Stimulated activated CD8-positive, alpha-beta memory T cell treated with anti-CD3 and anti-CD28 coated beads, Interleukin-12 subunit alpha, Interleukin-12 subunit beta, amount 100 ng/mL, for 24 hours (primary cell): ENCODE data around the gene RPL18A.
"Not testable (repeated sequence)": the region's sequence is repeated elsewhere in the genome, so short reads cannot be mapped to it uniquely, and the experiment has no call there.

Experiments used
- DNase-seq: peaks from one replicate; pipeline ENCODE4 v3.0.0-alpha.2; 2020; ENCODE audit errors: extremely low read depth

The RPL18A gene

DNA sequence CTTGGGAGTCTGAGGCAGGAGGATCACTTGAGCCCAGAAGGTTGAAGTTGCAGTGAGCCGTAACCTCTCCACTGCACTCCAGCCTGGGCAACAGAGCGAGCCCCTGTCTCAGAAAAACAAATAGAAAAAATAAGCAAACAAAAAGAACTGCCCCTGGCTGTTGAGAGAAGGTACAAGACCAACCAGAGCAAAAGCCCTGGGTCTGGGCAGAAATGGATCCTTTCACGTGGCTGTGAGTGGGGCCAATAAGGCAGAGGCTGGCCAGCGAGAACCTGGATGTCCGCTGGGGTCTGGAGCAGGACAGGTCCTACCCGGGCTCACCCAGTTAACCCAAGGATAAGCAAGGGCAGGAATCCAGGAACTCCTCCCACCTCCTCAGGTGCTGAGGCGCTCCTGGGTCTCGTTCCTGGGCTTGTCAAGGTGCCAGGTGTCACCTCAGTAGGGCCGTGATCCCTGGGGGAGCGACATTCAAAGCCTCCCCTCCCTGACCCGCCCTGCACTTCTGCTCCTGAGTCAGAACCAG, 7.3 kb downstream of the RPL18A start:
- no peak for DNase-seq

- DNase-seq: no peak
These were observed 9.0 kb downstream of the RPL18A start for GRCh38 chr19:17868669-17869068.

DNA sequence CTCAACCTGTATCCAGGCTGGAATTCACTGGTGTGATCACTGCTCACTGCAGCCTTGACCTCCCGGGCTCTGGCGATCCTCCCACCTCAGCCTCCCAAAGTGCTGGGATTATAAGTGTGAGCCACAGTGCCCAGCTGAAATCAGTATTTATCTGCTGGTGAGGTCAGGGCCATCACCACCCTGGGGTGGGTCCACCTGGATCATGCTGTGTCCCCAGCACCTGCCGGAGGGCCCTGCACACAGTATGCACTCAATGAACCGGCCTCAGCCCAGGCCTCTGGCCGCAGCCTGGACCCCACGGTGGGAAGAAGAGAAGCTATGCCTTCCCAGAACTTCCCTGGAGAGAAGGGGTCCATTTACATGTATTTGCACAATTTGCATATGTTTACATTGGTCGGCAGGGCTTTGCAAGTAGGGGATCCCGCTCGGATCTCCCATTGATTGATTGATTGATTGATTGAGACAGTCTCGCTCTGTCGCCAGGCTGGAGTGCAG, 9.5 kb downstream of the RPL18A start:
- no peak for DNase-seq

- no peak for DNase-seq
These were observed 11.5 kb downstream of the RPL18A start for GRCh38 chr19:17871032-17871877.

DNA sequence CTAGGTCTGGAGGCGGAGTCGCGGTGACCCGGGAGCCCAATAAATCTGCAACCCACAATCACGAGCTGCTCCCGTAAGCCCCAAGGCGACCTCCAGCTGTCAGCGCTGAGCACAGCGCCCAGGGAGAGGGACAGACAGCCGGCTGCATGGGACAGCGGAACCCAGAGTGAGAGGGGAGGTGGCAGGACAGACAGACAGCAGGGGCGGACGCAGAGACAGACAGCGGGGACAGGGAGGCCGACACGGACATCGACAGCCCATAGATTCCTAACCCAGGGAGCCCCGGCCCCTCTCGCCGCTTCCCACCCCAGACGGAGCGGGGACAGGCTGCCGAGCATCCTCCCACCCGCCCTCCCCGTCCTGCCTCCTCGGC, 12.2 kb downstream of the RPL18A start, which contains the start of gene SLC5A5:
TSS of gene SLC5A5 (plus strand) at position 68 of the 373 bp plus-strand sequence. CDS start 375 bp downstream, outside the sequence.
- no peak for DNase-seq

DNA sequence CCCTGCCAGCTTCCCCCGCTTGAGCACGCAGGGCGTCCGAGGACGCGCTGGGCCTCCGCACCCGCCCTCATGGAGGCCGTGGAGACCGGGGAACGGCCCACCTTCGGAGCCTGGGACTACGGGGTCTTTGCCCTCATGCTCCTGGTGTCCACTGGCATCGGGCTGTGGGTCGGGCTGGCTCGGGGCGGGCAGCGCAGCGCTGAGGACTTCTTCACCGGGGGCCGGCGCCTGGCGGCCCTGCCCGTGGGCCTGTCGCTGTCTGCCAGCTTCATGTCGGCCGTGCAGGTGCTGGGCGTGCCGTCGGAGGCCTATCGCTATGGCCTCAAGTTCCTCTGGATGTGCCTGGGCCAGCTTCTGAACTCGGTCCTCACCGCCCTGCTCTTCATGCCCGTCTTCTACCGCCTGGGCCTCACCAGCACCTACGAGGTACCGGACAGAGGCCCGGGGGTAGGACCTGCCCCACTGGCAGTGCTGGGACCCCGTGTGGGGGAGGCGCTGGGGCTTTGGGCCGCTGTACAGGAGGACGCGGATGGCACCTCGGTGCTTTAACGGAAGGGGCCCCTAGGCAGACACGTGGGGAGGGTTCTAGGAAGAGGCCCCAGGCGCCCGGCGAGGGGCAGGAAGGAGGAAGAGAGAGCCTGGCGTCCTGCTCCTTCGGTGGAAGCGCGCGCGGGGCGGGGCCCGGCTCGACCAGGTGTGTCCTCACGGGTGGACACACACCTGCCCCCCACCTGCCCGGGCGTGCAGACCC, 12.7 kb downstream of the RPL18A start:
- DNase-seq: no peak

DNA sequence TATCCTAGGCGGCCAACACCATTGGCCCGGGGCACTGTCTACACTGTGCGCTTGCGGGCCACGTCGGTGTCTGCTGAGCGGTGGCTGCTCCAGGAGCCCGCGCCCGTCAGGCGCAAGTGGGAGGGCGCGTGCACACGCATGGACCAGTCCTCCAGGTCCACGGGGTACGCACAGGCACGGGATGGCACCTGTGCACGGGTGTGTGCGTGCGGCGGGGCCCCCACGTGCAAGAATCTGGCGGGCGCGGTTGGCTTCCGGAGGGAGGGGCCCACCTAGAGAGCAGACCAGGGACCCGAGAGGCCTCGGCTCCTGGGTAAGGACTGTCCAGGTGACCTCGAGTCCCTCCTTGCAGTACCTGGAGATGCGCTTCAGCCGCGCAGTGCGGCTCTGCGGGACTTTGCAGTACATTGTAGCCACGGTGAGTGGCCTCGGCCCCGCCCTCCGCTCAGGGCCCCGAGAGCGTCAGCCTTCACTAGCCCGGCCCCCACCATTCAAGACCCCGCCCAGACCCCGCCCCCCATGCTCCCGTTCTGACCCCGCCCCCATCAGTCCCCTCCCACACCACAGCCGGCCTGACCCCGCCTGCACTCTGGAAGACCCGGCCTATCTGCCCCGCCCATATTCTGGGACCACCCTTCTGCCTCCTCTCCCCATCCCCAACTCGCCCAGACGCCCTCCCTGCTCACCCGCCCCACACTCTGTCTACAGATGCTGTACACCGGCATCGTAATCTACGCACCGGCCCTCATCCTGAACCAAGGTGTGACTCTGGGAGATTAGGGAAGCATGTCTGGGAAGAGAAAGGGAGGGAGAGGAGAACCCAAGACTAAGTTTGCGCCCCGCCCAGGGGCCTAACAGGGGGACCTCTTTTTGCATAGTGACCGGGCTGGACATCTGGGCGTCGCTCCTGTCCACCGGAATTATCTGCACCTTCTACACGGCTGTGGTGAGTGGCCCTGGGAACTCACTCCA, 14.4 kb downstream of the RPL18A start:
- DNase-seq: peak; percentile 44

DNA sequence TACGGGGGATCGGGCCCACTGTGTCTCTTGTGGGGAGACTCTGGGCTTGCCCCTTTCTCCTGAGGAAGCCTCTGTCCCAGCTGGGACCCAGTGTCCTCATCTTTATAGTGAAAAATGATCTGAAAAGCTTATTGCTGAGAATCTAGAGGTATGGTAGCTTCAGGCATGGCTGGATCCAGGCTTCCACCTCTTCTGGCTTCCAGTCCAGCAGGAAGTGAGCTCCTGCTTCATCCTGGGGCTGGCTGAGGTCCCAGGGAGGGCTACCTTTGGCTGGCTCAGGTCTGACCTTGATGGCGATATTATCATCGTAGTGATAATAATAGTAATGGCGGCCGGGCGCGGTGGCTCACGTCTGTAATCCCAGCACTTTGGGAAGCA, 15.0 kb downstream of the RPL18A start:
- no peak for DNase-seq

DNA sequence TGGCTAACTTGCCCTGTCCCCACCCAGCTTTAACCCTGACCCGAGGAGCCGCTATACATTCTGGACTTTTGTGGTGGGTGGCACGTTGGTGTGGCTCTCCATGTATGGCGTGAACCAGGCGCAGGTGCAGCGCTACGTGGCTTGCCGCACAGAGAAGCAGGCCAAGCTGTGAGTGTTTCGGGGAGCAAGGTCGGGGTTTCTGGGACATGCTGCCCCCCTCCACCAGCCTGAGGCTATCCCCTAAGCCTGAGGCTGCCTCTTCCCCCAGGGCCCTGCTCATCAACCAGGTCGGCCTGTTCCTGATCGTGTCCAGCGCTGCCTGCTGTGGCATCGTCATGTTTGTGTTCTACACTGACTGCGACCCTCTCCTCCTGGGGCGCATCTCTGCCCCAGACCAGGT, 18.0 kb downstream of the RPL18A start:
- no peak for DNase-seq

DNA sequence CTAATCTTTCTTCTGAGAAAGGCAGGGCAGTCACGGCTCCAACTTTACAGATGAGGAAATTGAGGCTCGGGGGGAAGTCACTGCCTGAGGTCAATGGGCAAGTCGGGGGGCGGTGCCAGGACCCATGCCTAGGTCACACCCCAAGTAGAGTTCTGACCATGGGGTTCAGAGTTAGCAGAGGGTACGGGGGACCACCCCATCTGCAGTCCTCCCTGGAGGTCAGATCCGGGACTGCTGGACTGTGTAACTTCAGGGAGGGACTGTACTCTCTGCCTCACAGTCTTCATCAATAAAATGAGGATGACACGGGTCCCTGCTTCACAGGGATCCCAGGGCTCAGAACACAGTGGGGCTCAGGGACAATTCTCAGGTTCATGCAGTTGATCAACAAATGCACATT, 19.8 kb downstream of the RPL18A start:
- DNase-seq: no peak

GRCh38 chr19:17881701-17882100, 22.0 kb downstream of the RPL18A start:
- DNase-seq: no peak

- DNase-seq: no peak
These were observed 24.1 kb downstream of the RPL18A start for GRCh38 chr19:17883627-17884410.

GRCh38 chr19:17886515-17886914, 26.8 kb downstream of the RPL18A start:
- no peak for DNase-seq

GRCh38 chr19:17887221-17887620, 27.5 kb downstream of the RPL18A start:
- DNase-seq: not testable (repeated sequence)

- no peak for DNase-seq
These were observed 28.6 kb downstream of the RPL18A start for GRCh38 chr19:17888260-17888659.

DNA sequence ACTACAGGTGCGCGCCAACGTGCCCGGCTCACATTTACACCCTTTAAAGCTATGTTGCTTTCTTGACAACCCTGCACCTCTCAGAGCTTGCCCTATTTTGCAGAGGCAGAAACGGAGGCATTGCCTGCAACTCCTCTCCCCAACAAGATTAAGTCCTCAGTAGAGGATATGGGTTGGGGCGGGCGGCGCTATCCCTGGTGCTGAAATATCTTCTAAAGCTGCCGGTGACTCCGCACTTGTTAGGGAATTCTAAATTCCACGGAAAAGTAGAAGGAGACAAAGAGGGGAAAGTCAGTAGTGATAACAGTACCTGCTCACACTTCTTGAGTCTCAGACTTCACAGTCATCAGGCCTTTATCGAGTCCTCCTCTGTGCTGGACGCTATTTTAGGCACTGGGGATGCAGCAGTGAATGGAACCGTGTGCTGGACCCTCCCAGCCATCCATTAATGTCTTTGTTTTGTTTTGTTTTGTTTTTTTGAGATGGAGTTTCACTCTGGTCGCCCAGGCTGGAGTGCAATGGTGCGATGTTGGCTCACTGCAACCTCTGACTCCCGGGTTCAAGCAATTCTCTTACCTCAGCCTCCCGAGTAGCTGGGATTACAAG, 30.0 kb downstream of the RPL18A start:
- DNase-seq: no peak

DNA sequence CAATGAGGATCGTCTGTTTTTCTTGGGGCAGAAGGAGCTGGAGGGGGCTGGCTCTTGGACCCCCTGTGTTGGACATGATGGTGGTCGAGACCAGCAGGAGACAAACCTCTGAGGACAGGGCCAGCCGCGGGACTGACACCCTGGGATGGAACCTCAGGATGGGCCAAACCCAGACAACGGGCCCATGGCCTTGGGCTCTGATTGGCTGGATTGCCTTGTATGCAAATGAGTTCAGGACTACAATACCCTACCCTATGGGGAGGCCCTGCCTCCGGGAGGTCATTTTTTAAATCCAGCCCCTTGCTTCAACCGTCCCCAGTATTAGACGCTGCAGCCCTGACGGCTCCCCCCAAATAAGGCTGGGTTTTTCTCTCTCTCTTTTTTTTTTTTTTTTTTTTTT, 34.1 kb downstream of the RPL18A start:
- DNase-seq: no peak

DNA sequence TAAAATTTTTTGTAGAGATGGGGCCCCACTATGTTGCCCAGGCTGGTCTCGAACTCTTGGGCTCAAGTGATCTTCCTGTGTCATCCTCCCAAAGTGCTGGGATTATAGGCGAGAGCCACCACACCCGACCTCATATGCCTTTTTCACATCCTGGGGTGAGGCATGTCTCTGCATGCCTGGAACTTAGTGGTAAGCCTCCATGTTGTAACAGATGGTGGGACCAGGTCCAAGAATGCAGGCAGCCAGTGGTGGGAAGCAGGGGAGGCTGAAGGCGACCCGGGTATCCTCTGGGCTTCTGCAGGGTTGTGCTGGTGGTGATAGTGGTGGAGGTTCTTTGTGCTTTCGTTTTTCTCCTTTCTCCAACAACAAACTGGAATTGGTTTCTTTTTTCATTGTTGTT, 43.0 kb downstream of the RPL18A start:
- no peak for DNase-seq

DNA sequence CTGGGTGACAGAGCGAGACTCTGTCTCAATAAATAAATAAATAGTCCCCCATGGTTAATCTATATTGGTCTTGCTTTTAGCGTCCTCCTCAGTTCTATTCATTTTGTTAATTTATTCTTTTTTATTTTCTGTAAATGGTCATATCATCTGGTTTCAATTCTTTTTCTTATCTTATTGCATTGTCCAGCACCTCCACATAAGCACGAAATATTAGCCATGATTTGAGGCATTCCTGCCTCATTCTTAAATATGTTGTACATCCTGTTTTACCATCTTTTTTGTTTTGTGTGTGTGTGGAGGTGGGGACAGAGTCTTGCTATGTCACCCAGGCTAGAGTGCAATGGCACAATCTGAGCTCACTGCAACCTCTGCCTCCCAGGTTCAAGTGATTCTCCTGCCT, 48.5 kb downstream of the RPL18A start:
- no peak for DNase-seq

DNA sequence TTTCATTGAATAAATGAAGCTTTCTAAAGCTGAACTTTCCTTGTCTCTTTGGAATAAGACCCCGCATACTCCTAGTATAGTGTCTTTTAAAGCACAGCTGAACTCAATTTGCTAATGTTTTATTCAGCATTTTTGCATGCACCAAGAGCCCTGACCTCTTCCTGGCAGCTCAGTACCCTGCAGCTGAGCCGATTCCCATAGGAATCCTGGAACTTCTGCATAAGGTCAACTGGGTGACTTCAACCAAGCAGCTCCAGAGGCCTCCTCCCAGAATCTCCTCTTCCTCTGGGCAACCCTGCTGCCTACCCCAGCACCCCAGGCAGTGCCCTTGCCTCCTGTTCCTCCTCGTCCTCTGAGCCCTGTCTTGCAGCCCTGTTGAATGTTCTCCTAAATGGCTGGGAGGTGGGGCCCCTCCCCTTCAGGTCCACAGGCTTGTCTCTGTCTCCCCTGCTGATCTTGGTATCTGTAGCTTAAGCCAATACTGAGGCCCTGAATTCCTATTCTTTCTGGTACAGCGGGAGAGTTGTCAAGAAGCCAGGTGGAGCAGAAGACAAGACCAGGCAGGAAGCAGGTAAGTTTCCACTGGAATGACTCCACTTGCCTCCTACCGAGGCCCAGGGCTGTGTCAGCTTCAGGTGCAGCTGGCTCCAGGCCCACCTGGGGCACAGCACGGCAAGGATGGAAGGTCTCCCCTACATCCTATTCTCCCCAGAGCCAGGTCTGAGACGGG, 49.5 kb downstream of the RPL18A start:
- no peak for DNase-seq
